Prostate gland (tissue), 2 donors: ENCODE data around the gene SYNPR.

ENCODE experiments used
- POLR2AphosphoS5 ChIP-seq: sonication (generic); formaldehyde crosslinking; IDR thresholded peaks from one replicate; pipeline ENCODE4 v1.6.1; 2017; ENCODE audit warnings: antibody characterized with exemption
- TF ChIP-seq, protein P1 (sequence below), 4 experiments: fragments of 200-600 bp in 2 of 4; fragments of 450-650 bp in 2 of 4; sonication (generic) in 2 of 4; IDR thresholded peaks; 1 replicate in 3 of 4; 2 replicates in 1 of 4; pipeline ENCODE4 v1.5.1; 2016 to 2019; ENCODE audit warnings: antibody characterized with exemption in 4 of 4, mild to moderate bottlenecking in 2 of 4, moderate library complexity in 2 of 4

DNA sequence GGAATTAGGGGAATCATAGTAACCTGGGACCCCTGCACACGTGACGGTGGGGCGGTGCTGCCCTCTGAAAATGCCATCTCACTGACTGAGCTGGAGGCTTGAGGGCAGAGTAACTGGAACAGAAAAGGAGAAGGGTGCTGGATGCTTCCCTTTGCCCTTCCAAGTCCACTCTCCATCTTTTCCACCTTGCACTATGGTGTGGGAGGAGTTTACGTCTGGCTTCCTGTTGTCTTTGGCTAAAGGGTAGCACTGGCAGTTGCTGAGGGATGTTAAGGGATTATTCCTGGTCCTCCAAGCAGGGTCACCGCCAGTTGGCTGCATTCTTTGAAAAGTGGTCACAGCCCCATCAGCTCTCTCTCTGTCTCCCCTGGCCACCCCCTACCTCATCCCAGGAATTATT is 245.0 kb downstream of the SYNPR start:
- TF ChIP-seq, protein P1, sequence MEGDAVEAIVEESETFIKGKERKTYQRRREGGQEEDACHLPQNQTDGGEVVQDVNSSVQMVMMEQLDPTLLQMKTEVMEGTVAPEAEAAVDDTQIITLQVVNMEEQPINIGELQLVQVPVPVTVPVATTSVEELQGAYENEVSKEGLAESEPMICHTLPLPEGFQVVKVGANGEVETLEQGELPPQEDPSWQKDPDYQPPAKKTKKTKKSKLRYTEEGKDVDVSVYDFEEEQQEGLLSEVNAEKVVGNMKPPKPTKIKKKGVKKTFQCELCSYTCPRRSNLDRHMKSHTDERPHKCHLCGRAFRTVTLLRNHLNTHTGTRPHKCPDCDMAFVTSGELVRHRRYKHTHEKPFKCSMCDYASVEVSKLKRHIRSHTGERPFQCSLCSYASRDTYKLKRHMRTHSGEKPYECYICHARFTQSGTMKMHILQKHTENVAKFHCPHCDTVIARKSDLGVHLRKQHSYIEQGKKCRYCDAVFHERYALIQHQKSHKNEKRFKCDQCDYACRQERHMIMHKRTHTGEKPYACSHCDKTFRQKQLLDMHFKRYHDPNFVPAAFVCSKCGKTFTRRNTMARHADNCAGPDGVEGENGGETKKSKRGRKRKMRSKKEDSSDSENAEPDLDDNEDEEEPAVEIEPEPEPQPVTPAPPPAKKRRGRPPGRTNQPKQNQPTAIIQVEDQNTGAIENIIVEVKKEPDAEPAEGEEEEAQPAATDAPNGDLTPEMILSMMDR (IDR thresholded peaks at IDR 0.05) = no peak
- TF ChIP-seq POLR2AphosphoS5 = no peak
